ENCODE data around the gene RPS8. TPM values are rescaled to one million over a fixed set of nuclear protein-coding genes. Genes with fewer than 3 reads are reported as not detected.
A peak's percentile ranks its signal among the peaks of the same experiment; 100 is the strongest.
"Not testable (repeated sequence)": the region's sequence is repeated elsewhere in the genome, so short reads cannot be mapped to it uniquely, and the experiment has no call there.

The RPS8 gene
- total and polyA plus RNA-seq, 7 donors = 935 to 2,158 (median 1,193) TPM

DNA sequence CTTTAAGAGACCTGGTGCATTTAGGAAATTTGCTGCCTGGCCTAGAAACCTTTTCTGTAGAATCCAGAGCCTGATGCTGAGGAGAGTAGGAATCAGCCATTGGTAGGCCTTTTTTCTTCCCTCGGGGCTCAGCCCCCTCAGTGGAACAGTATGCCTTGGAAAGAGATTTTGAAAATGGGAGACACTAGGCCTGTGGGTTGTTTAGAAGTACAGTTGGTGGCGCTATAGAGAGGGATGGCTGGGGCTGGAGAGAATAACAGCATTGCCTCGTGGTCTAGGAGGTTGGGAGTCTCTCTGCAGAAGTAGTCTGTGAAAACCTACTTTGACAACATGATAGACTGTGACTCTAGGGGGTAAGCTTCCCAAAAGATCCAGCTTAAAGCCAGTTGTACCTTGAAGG is 27.5 kb upstream of the RPS8 start:
- H3K4me3 ChIP-seq = no peak overlapping the region
- TF ChIP-seq, protein P1, sequence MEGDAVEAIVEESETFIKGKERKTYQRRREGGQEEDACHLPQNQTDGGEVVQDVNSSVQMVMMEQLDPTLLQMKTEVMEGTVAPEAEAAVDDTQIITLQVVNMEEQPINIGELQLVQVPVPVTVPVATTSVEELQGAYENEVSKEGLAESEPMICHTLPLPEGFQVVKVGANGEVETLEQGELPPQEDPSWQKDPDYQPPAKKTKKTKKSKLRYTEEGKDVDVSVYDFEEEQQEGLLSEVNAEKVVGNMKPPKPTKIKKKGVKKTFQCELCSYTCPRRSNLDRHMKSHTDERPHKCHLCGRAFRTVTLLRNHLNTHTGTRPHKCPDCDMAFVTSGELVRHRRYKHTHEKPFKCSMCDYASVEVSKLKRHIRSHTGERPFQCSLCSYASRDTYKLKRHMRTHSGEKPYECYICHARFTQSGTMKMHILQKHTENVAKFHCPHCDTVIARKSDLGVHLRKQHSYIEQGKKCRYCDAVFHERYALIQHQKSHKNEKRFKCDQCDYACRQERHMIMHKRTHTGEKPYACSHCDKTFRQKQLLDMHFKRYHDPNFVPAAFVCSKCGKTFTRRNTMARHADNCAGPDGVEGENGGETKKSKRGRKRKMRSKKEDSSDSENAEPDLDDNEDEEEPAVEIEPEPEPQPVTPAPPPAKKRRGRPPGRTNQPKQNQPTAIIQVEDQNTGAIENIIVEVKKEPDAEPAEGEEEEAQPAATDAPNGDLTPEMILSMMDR (IDR thresholded peaks at IDR 0.05) = no peak
- no peaks in the 10 kb centered on the region for H3K4me1 ChIP-seq
- no peaks in the 10 kb centered on the region for H3K27me3 ChIP-seq (ENCODE audit: insufficient read depth in 3 of 3, low read length in 2 of 3)
- no peaks in the 10 kb centered on the region for H3K36me3 ChIP-seq (ENCODE audit: insufficient read depth in 1 of 2, low read depth in 1 of 2)
- no peaks in the 10 kb centered on the region for H3K9me3 ChIP-seq
- intact Hi-C loops (cut with DNase I) = loop anchor here in 1 of 2 donors (2.0 kb wide), 1 partner anchor 55 kb away; no protein-coding TSS in a partner anchor
- WGBS, 3 donors = 92 to 99% (median 95%) methylated on average over 3 of the region's 3 CpGs
- ATAC-seq = no peak
- no peak for DNase-seq
- H3K27ac ChIP-seq = no peak overlapping the region

DNA sequence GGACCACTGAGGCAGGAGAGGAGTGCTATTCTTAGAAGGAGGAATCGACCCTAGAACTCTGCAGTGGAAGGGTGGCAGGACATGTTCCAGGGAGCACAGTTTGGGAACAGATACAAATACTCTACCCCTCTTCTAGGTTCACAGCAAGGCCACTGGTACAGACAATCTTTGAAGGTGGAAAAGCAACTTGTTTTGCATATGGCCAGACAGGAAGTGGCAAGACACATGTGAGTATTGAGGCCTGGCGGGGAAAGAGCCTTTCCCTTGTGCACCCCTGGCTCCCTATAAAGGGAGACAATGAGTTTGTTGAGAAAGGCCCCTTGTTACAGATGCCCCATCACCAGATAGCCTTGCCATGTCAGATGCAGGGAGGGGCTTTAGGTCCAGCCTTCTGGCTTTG is 17.9 kb upstream of the RPS8 start:
- TF ChIP-seq, protein P1 (IDR thresholded peaks at IDR 0.05) = no peak
- H3K36me3 ChIP-seq (ENCODE audit: insufficient read depth in 1 of 2, low read depth in 1 of 2) = no peaks in the 10 kb centered on the region
- H3K27ac ChIP-seq = no peak overlapping the region
- DNase-seq (no peak), ATAC-seq (no peak)
- H3K4me3 ChIP-seq = no peak overlapping the region
- no peaks in the 10 kb centered on the region for H3K27me3 ChIP-seq (ENCODE audit: insufficient read depth in 3 of 3, low read length in 2 of 3)
- intact Hi-C loops (cut with DNase I) = no loop called here
- H3K9me3 ChIP-seq = no peaks in the 10 kb centered on the region
- 93 to 100% (median 98%) methylated on average over 2 of the region's 2 CpGs for WGBS, 3 donors
- H3K4me1 ChIP-seq = no peaks in the 10 kb centered on the region

DNA sequence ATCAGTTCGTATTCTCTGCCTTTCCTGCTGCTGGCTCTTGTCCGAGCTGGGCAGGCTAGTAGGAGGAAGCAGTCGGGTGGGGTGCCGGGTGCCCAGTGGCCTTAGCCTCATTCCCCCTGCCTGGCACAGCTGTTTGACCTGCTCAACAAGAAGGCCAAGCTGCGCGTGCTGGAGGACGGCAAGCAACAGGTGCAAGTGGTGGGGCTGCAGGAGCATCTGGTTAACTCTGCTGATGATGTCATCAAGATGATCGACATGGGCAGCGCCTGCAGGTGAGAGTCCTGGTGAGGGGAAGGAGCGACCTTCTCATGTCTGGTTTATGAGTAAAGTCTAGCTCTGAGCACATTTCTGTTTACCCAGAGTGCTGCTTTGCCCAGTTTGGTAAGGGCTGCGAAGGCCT is 16.3 kb upstream of the RPS8 start:
- no peak for DNase-seq
- H3K4me3 ChIP-seq = no peak overlapping the region
- WGBS, 3 donors = 55 to 62% (median 58%) methylated on average over 11 of the region's 11 CpGs
- no peaks in the 10 kb centered on the region for H3K27me3 ChIP-seq (ENCODE audit: insufficient read depth in 3 of 3, low read length in 2 of 3)
- TF ChIP-seq, protein P1 (IDR thresholded peaks at IDR 0.05) = no peak
- intact Hi-C loops (cut with DNase I) = no loop called here
- no peaks in the 10 kb centered on the region for H3K36me3 ChIP-seq (ENCODE audit: insufficient read depth in 1 of 2, low read depth in 1 of 2)
- H3K9me3 ChIP-seq = no peaks in the 10 kb centered on the region
- no peak overlapping the region for H3K27ac ChIP-seq
- no peaks in the 10 kb centered on the region for H3K4me1 ChIP-seq
- ATAC-seq = peak in 3 of 4 donors; percentile 13 to 48 (median 31)

DNA sequence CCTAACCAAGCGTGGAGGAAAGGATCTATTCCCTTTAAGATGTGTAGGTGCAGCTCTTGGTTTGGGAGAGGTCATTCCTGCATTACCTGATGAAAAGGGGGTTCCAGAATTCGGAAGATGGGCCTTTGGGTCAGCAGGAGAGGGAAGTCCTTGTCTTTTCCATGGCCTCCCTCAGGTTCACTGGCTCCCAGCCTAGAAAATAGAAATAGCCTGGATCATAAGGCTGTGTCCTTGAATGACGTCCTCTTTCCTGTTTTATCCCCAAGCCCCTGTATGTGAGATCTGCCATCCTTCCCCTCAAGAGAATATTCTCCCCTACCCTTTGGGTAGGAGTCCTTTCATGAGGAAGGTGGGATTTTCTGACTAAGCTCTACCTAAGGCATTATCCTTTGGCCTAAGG is 14.5 kb upstream of the RPS8 start:
- Histone ChIP-seq H3K36me3 (ENCODE audit: insufficient read depth in 1 of 2, low read depth in 1 of 2) (no peaks in the 10 kb centered on the region), H3K4me3 (no peak overlapping the region), H3K9me3 (no peaks in the 10 kb centered on the region), H3K27ac (no peak overlapping the region), H3K4me1 (no peaks in the 10 kb centered on the region), H3K27me3 (ENCODE audit: insufficient read depth in 3 of 3, low read length in 2 of 3) (no peaks in the 10 kb centered on the region)
- ATAC-seq = no peak
- DNase-seq = no peak
- intact Hi-C loops (cut with DNase I) = no loop called here
- TF ChIP-seq, protein P1 (IDR thresholded peaks at IDR 0.05) = no peak
- WGBS, 3 donors = 67 to 80% (median 78%) methylated on average over 3 of the region's 3 CpGs

DNA sequence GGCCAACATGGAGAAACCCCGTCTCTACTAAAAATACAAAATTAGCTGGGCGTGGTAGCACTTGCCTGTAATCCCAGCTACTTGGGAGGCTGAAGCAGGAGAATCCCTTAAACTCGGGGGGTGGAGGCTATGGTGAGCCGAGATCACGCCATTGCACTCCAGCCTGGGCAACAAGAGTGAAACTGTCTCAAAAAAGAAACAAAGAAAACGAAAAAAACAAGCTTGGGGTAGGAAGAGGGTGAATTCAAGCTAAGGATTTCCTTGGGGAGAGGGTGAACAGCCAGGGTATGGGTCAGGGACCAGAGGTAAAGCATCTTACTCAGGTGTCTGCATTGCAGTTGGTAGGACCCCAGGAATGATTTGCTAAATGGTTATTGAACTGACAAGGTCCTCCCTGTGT is 8.9 kb upstream of the RPS8 start:
- DNase-seq; H3K4me3 ChIP-seq; H3K27ac ChIP-seq; H3K9me3 ChIP-seq; H3K36me3 ChIP-seq (ENCODE audit: insufficient read depth in 1 of 2, low read depth in 1 of 2); ATAC-seq; H3K27me3 ChIP-seq (ENCODE audit: insufficient read depth in 3 of 3, low read length in 2 of 3); H3K4me1 ChIP-seq; intact Hi-C loops (cut with DNase I): not testable (repeated sequence)
- 91 to 97% (median 96%) methylated on average over 6 of the region's 6 CpGs for WGBS, 3 donors
